Measurements from ENCODE around the gene PREX1. TPM values are rescaled to one million over a fixed set of nuclear protein-coding genes. Genes with fewer than 3 reads are reported as not detected.
A peak's percentile ranks its signal among the peaks of the same experiment; 100 is the strongest.

Gene PREX1
- total RNA-seq, 1 donor from 2014 or later, result 36.1 TPM

DNA sequence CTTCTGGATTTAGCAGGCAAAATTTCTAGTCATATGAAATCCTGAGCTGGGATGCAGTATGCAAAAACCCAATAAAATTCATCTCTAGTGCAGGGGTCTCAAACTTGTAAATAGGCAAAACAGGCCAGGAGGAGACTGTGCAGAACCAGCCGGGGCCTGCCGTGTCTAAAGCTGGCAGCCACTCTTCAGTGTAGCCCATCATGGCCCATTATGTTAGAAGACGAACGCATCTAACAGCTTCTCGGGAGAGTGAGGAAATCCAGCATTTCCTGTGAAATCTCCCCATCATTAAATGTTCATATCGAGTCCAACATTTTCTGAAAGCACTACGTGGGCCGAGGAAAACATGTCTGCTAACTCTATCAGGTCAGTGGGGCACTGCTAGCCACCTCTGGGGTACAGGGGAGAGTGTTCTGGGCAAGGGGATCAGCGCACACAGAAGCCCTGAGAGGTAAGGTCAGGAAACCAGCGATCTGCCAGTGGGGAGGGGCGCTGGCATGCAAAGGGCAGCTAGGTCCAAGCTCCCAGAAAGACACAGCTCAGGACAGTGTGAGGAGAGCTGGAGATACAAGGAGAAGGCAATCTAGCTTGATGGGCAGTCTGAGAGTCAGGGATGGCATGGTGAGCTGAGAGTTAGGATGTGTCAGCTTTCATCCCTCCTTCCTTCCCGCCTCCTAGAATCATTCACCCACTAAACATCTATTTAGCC lies 144.2 kb downstream of the PREX1 start:
- peak in 1 of 2 donors; percentile 57 for DNase-seq (ENCODE audit: low read depth in 2 of 2)

DNA sequence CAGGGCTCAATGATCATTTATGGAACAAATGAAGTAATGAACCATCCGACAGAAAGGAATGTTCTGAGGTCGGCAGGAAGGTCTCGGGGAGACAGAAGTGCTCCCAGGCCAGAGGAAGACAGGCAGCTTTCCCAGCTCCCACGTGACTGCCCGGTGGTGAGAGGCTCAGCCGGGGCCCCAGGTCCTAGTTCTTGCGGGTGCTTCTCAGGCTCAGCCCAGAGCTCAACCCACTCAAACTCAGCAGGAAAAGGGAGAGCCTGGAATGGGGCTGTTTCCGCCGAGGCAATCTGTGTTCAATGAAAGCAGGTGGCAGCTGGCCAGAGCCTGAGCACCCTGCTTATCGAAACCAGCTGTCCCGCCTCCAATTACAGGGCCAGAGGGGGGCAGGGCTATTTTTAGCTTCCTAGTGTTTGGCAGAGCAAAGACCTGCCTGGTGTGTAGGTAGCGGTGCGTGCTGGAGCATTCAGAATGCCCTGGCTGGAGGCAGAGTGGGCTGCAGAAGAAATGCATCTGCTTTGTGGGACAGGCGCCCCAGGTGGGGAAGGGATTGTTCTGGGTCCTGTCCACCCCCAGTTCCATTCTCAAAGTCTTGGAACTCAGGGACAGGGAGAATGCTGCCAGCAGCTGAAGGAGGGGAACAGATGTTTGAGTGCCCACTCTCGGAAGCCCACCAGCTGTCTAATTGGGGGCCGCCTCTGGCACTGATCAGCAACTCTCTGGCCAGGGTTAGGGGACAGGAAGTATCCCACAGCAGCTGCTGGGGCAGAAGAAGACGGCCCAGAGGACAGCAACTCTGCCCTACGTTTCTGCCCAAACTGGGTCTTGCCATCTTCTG lies 145.1 kb downstream of the PREX1 start:
- DNase-seq (ENCODE audit: low read depth in 2 of 2), result peak; percentile 51 to 91

DNA sequence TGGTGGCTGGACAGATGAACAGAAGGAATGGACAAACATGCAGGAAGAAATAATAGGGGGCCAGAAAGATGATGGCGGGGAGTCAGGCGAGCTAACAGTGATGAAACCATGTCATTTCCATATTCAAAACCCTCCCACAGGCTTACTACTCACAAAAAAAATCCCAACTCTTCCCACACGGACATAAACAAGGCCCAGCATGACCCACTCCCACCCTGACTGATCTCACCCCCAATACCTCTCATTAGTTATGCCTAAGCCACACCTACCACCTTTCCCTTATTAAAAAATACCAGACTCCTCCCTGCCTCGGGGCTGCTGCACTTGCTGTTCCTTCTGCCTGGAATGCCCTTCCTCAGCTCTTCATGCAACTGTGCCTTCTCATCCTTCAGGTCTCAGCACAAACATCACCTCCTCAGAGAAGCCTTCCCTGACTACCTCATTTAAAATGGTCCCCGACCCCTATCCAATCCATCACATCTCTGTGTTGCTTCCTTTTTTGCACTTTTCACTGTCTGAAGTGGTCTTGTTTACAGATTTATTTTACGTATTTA lies 145.8 kb downstream of the PREX1 start:
- DNase-seq (ENCODE audit: low read depth in 2 of 2), result no peak

DNA sequence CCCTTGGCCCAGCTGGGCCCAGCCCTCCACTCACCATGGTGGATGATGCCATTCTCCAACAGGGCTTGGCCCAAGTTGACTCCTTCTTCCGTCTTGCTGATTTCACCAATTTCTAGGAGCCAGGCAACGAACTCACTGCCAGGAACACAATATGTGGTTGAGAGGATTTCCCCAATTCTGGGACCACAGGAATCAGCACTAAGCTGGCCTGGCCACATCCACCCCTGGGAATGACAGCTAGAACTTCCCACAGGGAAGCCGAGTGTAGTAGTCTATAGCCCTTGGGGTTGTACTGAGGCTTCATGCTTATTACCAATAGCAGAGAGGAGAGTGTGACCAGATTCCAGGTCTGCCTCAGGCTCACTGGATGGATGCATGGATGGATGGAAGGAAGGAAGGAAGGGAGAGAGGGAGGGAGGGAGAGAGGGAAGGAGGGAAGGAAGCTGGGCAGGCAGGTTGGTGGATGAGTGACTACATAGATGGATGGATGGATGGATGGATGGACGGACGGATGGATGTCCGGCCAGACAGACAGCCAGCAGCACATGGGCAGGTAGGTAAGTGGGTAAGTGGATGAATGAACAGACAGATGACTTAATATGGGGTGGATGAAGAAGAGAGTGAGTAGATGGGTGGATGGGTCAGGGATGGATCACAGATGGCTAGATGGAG lies 146.5 kb downstream of the PREX1 start:
- DNase-seq (ENCODE audit: low read depth in 2 of 2), result no peak

DNA sequence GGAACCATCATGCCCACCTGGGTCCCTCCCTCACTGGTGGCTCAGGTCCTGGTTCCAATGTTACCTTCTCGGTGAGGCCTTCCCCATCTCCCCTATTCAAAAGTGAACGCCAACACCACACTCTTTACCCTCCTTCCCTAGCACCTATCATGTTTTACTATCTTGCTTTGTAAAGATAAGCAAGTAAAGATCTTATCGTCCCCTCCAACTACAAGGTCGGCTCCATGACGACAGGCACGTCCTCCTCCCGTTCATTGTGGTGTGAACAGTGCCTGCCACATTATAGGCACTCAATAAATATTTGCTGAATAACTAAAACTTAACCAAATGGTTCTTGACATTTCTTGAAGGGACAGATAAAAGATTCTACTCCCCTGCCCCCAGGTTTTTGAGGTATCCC lies 147.1 kb downstream of the PREX1 start:
- no peak for DNase-seq (ENCODE audit: low read depth in 2 of 2)

DNA sequence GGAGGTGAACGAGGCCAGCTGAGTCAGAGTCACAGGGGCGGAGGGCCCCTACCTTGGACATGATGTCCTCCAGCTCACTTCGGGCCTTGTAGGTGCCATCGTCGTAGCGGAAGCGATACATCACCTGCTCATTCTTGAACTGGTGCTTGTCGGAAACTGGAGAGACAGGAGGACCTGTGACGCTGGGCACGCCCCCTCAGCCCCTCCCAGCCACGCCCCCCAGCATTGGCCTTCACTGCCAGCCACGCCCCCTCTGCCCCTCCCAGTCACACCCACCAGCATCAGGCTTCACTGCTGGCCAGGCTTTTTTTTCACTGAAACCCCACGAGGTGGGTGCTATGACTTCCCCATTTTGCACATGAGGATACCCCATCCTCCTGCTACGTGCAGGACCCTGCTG lies 148.2 kb downstream of the PREX1 start:
- DNase-seq (ENCODE audit: low read depth in 2 of 2), result no peak

DNA sequence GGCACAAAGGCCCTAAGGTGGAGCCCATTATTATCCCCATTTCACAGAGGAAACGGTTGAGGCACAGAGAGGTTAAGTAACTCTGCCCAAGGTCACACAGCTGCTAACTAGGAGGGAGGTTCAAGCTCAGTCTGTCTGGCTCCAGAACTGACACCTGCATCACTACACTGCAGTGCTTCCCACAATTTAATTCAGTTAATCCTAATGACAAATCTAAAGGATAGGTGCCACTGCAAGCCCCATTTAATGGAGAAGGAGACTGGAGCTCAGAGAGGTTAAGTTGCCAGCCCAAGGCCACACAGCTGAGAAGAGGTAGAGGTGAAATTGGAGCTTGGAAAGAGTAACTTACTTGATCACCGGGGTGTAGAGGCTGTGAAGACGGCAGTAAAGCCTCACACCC lies 148.8 kb downstream of the PREX1 start:
- DNase-seq (ENCODE audit: low read depth in 2 of 2), result no peak

DNA sequence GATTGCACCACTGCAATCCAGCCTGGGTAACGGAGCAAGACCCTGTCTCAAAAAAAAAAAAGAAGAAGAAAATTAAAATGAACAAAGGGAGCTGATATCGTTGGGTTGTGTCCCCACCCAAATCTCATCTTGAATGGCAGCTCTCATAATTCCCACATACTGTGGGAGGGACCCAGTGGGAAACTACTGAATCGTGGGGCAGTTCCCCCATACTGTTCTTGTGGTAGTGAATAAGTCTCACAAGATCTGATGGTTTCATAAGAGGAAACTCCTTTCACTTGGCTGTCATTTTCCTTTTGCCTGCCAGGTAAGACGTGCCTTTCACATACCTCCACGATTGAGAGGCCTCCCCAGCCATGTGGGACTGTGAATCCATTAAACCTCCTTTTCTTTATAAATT lies 149.4 kb downstream of the PREX1 start:
- DNase-seq (ENCODE audit: low read depth in 2 of 2), result no peak

DNA sequence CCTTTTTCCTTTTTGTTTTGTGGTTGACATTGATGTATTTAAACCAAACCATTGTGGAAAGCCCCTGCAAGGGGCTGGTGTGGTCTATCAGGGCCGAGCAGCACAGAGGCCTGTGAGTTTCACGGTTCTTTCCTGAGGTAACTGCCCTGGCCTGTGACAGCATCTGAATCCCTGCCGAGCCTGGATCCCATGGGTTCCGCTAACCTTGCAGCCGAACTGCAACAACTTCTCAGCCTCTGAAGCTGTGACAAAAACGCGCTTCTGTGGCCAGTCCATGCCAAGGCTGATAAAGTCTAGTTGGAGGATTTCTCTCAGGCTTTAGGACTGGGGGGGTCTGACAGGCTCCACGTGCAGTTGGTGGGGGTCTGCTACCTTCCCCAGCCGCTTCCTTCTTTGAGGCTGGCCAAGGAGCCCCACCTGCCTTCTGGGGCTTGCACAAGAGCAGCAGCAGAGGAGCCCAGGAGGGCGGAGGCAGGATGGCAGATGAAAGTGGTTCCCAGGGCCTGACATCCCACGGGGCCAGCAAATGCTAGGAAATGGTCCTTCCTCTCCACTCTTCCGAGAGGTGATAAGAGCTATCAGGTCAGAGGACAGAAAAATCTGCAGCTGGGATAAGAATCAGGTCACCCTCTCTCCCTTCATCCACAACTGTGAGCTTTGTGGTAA lies 150.9 kb downstream of the PREX1 start:
- no peak for DNase-seq (ENCODE audit: low read depth in 2 of 2)

DNA sequence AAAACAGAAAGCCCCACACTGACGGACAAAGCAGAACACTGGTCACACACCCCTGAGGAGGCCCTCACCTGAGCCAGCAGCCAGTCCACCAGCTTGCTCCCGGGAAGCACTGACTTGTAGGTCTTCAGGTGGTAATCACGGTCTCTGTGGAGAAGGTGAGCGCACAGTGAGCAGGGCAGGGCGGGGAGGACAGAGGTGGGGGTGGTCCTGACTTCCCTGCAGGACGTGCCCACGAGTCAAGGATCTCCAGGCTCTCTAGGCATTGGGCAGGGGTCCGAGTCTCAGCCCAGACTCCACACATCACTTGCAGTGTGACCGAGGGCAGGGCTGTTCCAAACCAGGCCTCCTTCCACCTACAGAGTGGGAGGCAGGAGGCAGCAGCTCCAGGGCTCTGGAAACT lies 151.7 kb downstream of the PREX1 start:
- DNase-seq (ENCODE audit: low read depth in 2 of 2), result no peak

DNA sequence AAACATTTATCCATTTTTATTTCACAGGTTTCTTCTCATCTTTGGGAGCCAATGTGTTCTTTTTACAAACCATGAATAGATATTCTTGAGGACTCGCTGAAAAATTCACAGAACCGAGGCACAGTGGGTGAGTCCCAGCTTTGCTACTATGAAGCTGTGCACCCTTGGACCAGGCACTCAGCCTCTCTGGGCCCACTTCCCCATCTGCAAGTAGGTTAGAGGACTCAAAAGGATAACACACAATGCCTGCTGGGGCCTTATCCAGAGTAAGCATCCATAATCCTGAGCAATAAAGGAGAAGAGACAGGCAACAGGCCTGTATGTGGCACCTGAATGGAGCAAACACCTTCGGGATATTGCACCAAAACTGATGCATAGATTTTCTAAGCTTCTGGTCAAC lies 153.3 kb downstream of the PREX1 start:
- DNase-seq (ENCODE audit: low read depth in 2 of 2), result no peak

DNA sequence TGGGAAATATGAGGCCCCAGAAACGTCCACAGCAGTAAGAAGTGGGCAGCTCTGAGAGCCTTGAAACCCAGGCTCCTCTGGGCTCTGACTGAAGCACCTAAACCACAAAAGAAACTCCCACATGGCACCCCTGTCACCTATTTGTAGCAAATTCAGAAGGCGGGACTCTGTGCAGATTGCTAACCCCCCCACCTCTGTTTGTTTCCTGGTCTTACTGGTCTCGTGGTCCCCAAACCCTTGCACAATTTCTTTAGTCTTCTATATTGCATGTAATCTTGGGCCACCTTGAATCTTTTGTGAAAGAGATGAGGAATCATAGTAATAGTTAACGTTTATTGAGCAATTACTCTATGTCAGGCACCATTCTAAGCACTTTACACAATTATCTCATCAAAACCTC lies 154.3 kb downstream of the PREX1 start:
- no peak for DNase-seq (ENCODE audit: low read depth in 2 of 2)

DNA sequence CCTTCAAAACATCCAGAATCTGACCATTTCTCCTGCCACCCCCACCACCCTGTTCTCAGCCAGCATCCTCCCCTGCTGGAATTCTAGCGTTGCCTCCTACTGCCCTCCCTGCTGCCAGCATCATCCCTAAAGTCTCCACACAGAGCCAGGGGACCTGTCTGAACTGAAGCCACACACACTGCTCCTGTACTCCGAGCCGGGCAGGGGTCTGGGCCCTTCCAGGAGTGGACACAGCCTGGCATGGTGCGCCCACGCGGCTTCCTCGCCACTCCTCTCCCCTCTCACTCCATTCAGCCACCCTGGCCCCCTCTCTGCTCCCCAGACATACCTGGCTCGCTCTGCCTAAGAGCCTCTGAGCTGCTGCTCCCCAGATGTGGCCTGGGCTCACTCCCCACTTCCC lies 155.5 kb downstream of the PREX1 start:
- no peak for DNase-seq (ENCODE audit: low read depth in 2 of 2)

DNA sequence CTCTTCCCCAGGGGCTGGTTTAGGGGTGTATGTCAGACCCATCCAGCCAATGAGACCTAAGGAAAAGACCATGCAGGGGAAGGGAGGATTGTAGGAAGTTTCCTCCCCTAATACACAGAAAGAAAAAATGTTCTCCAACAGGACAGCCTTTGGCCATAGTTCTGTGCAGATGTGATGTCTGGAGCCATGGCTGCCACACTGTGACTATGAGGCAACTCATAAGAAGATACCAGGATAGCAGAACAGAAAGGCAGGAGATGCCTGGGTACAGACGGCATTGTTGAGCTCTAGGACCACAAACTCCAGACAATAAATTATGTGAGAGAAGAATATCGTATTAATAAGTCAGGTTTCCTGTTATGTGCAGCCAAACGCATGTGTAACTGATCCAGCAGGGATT lies 156.7 kb downstream of the PREX1 start:
- no peak for DNase-seq (ENCODE audit: low read depth in 2 of 2)

DNA sequence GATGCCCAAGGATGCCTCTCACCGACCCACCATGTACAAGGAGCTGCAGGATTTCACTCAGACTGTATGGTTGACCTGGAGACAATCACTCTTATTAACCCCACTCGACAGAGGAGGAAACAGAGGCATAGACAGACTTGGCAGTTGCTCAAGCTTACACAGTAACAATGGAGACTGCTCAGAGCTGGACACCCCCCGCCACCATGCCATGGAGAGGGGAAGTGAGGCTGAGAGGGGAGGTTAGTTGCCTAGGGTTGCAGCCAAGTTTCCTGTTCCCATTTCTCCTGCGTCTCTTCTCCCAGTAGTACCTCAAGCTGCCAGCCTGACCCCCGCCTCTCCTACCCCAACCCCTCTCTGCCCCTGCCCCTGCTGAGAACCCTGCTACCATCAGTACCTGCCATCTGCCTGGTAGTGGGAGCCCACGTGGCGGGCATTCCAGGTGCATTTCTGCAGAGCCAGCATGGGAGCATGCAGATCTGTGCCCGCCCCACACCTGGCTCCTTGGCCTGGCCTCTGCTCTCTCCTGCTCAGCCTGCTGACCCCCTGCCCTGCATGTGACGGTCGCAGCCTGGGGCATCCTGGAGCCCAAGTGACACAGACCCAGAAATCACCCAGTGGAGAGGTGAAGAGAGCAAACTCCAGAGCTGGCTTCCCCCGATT lies 157.7 kb downstream of the PREX1 start:
- peak in 1 of 2 donors; percentile 89 for DNase-seq (ENCODE audit: low read depth in 2 of 2)

DNA sequence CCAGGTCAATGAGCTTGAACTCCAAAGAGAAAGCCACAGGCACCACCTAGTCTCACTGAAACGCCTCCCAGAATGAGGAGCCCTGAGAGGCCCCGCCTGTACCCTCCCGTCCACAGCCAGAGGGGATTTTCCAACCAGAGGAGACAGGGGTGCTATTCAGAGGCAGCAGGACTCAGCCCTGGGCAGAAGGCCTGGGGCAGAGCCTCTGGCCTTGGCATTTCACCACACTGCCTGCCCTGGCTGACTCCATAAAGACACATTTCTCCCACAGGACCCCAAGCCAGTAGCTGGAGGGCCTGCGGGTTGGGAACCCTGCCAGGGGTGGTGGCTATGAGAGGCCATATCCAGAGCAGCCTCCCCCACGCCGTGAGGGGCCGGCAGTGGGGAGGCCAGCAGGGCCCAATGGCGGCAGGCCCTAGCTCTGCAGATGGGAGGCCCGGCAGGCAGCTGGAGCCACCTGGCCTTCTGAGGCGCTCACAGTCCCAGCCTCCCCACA lies 159.3 kb downstream of the PREX1 start:
- DNase-seq (ENCODE audit: low read depth in 2 of 2), result no peak

DNA sequence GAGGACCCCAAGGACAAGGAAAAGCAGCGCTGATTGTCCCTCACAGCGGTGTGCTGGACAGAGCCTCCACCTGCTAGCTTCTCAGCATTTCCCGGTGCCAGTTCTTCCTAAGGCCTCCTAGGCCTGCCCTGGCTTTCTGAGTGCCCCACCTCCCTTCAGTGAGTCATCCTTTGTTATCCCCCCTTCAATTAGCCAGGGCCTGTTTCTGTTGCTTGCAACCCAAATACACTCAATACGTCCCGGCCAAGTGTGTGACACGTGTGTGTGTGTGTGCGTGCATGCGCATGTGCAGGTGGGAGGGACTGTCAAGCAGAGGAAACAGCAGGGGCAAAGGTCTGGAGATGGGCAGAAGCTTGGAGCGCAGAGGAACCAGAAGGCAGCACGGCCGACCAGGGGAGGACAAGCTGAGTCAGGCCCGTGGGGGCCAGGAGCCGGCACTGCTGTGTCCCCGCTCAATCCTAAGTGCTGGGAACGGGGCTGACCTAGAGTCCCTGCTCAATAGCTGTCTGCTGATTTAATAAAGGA lies 159.8 kb downstream of the PREX1 start:
- DNase-seq (ENCODE audit: low read depth in 2 of 2), result peak; percentile 80 to 94

DNA sequence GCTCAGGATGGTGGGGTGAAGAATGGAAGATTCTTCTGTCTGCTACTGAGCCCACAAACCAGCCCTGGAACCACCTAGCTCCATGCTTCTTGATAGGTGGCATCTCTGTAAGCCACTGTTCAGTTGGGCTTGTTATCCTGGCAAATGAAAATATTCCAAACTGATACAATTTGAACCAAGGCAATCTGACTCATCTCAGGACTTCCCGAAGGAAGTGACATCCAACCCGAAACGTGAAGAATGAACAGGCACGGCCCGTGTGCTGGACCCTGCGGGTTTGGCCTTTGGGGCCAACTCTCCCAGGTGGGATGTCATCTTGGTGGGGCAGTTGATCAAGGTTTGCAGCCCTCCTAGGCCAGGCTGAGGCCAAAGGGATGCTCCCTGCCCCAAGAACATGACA lies 160.3 kb downstream of the PREX1 start:
- DNase-seq (ENCODE audit: low read depth in 2 of 2), result peak; percentile 33 to 65

DNA sequence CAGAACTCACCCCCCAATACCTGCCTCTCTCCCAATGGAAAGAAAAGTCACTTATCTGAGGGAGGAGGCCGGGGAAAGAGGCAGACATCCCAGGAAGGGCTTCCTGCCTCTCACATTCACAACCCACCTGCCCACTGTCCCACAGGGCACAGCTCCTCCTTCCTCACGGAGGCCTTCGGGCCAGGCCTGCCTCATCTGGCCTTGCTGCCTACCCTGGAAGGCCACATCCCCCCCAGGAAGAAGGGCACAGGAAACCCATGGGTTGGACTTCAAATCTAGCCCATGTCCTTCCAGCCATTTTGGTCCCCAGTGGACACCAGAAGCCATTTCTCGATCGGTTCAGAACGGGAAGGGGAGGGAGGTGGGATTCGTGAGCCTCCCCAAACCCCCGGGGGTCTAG lies 162.0 kb downstream of the PREX1 start:
- DNase-seq (ENCODE audit: low read depth in 2 of 2), result no peak

DNA sequence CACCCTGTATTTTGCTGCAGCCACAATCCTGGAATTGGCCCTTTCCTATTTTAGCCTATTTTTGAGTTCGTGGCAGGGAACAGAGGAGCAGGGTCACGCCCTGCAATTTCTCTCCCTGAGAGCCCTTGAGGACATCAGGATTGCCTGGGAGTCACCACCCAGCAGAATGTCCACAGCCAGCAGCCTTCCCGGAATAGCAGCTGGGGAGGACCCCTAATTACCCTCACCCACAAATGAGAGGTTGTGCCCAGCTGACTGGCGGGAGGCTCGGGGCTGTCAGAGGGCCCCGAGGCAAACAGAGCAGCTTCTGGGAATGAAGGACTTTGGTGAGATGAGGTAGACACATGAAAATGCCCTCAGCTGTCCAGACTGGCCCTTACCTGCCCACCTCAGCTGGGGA lies 165.1 kb downstream of the PREX1 start:
- no peak for DNase-seq (ENCODE audit: low read depth in 2 of 2)
